Measurements from ENCODE around the gene FBXL20.

Gene FBXL20

GRCh38 chr17:39227364-39227919 is 174.0 kb downstream of the FBXL20 start:
- DNase-seq (ENCODE audit: low read depth in 2 of 3, low spot score in 1 of 3) = no peak

GRCh38 chr17:39225959-39226683 is 175.3 kb downstream of the FBXL20 start:
- DNase-seq (ENCODE audit: low read depth in 2 of 3, low spot score in 1 of 3) = peak in 1 of 3 donors; percentile 40

GRCh38 chr17:39225308-39225958 is 176.0 kb downstream of the FBXL20 start, which contains the start of gene STAC2:
Gene STAC2 (minus strand): TSS chr17:39225945. CDS start chr17:39225502, 443 bp downstream.
- DNase-seq (ENCODE audit: low read depth in 2 of 3, low spot score in 1 of 3) = no peak

- no peak for DNase-seq (ENCODE audit: low read depth in 2 of 3, low spot score in 1 of 3)
Observed at GRCh38 chr17:39224778-39225307, 176.6 kb downstream of the FBXL20 start.

GRCh38 chr17:39223907-39224777 is 177.3 kb downstream of the FBXL20 start:
- DNase-seq (ENCODE audit: low read depth in 2 of 3, low spot score in 1 of 3) = no peak

- no peak for DNase-seq (ENCODE audit: low read depth in 2 of 3, low spot score in 1 of 3)
Observed at GRCh38 chr17:39222866-39223834, 178.3 kb downstream of the FBXL20 start.

- DNase-seq (ENCODE audit: low read depth in 2 of 3, low spot score in 1 of 3) = no peak
Observed at GRCh38 chr17:39222151-39222550, 179.3 kb downstream of the FBXL20 start.

- DNase-seq (ENCODE audit: low read depth in 2 of 3, low spot score in 1 of 3) = no peak
Observed at GRCh38 chr17:39221572-39221971, 179.9 kb downstream of the FBXL20 start.

- DNase-seq (ENCODE audit: low read depth in 2 of 3, low spot score in 1 of 3) = no peak
Observed at GRCh38 chr17:39219647-39220154, 181.7 kb downstream of the FBXL20 start.

- DNase-seq (ENCODE audit: low read depth in 2 of 3, low spot score in 1 of 3) = no peak
Observed at GRCh38 chr17:39218906-39219305, 182.5 kb downstream of the FBXL20 start.

GRCh38 chr17:39217734-39218369 is 183.6 kb downstream of the FBXL20 start:
- no peak for DNase-seq (ENCODE audit: low read depth in 2 of 3, low spot score in 1 of 3)

GRCh38 chr17:39213852-39214251 is 187.6 kb downstream of the FBXL20 start:
- DNase-seq (ENCODE audit: low read depth in 2 of 3, low spot score in 1 of 3) = no peak

GRCh38 chr17:39212841-39213480 is 188.5 kb downstream of the FBXL20 start:
- DNase-seq (ENCODE audit: low read depth in 2 of 3, low spot score in 1 of 3) = no peak

GRCh38 chr17:39212195-39212810 is 189.1 kb downstream of the FBXL20 start:
- no peak for DNase-seq (ENCODE audit: low read depth in 2 of 3, low spot score in 1 of 3)

- DNase-seq (ENCODE audit: low read depth in 2 of 3, low spot score in 1 of 3) = no peak
Observed at GRCh38 chr17:39210093-39210434, 191.4 kb downstream of the FBXL20 start.

GRCh38 chr17:39209317-39210092 is 191.9 kb downstream of the FBXL20 start:
- DNase-seq (ENCODE audit: low read depth in 2 of 3, low spot score in 1 of 3) = peak in 2 of 3 donors; percentile 39 to 45

- no peak for DNase-seq (ENCODE audit: low read depth in 2 of 3, low spot score in 1 of 3)
Observed at GRCh38 chr17:39208893-39209292, 192.5 kb downstream of the FBXL20 start.

- no peak for DNase-seq (ENCODE audit: low read depth in 2 of 3, low spot score in 1 of 3)
Observed at GRCh38 chr17:39208136-39208535, 193.3 kb downstream of the FBXL20 start.

Data from stimulated activated CD4-positive, alpha-beta T cell treated with anti-CD3 and anti-CD28 coated beads, Interleukin-12 subunit alpha, Interleukin-12 subunit beta, amount 100 ng/mL, for 48 hours (primary cell).